Brain pericyte (primary cell): Measurements from ENCODE around the gene MRPL45.
A peak's percentile ranks its signal among the peaks of the same experiment; 100 is the strongest.

ENCODE experiments used
- DNase-seq: peaks from one replicate; pipeline ENCODE4 v3.0.0-alpha.2; 2012; ENCODE audit warnings: low read depth, low spot score

MRPL45 gene

GRCh38 chr17:38349097-38349730, 52.2 kb downstream of the MRPL45 start:
- peak; percentile 46 for DNase-seq

DNA sequence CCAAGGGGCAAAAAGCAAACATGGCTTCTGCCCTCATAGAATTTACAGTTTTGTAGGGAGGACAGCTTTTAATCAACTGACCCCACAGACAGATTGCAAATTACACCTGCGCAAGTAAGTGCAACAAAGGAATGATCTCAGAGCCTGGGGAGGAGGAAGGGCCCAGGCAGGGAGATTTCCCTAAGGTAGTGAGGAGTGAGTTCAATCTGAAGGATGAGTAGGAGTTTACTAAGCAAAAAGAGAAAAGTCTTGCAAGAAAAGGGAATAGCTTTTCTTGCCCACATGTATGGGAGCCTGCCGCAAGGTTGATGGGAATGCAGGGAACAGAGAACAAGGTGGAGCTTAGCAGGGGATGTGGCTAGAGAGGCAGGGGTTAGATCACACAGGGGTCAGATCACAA, 53.1 kb downstream of the MRPL45 start:
- no peak for DNase-seq

GRCh38 chr17:38351412-38352222, 54.6 kb downstream of the MRPL45 start, which contains the start of gene SOCS7:
TSS of gene SOCS7 (plus strand) at chr17:38351844. CDS start at chr17:38352053, 209 bp downstream.
- DNase-seq, result peak; percentile 57

GRCh38 chr17:38352245-38353085, 55.5 kb downstream of the MRPL45 start:
- no peak for DNase-seq

DNA sequence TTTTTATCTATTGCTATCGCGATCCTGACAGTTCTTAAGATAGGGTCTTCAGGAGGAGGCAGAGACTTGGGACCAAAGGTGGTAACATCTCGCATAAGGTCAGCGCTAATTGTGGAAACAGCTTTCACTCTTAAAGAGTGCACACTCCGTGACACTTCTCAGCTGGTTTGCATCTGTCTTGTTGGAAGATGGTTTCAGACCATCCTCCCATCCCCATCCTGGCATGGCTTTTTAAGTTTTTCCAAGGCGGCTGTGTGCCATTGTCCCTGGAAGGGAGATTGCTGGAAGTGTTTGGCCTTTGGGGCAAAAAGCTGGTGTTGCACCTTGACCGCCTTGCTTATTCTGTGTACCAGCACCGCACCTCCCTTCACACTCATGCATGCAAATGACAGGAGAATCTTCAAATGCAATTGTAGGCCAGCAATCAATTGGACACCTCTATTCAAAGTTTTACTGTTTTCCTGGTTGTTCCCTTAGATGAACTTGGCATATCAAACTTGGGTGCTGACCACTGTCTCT, 56.2 kb downstream of the MRPL45 start:
- DNase-seq, result no peak

DNA sequence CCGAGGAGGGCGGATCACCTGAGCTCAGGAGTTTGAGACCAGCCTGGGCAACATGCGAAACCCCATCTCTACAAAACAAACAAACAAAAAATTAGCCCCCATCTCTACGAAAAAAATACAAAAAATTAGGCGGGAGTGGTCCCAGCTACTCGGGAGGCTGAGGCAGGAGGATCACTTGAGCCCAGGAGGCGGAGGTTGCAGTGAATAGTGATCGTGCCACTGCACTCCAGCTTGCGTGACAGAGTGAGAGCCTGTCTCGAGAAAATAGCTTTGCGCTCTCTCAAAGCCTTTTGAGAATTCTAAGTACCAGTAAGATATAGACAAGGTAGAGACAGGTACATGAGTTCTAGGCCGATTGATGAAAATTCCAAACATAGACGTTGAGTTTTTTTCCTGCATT, 56.7 kb downstream of the MRPL45 start:
- no peak for DNase-seq

GRCh38 chr17:38354466-38354865, 57.5 kb downstream of the MRPL45 start:
- no peak for DNase-seq

GRCh38 chr17:38355251-38355650, 58.3 kb downstream of the MRPL45 start:
- DNase-seq, result no peak

DNA sequence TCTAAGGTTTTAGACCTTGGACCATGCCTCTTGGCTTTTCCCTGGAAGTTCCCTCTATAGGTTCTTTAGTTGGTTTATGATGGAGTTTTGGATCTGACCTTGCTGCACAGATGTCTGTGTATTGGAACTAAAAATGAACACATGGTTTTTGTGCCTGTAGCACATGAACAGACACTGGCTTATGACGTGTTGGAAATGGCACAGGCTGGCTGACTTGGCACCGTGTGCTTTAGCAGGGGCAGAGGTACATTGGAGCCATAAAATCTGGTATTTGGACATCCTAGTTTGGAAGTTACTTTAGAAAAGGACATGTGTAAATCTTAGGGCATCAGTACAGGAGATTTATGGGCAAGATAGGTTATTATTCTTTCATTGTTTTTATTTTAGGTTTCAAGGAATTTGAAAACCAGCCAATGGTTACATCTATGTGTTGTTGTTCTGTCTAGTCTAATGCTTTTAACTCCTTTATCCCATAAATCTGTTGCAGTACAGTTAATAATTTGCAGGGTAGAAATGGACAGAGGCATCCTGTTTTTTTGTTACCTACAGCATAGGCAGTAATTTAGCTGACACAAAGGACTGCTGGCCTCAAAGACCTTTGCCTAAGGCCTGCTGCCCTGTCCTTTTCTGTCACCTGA, 60.6 kb downstream of the MRPL45 start:
- no peak for DNase-seq

GRCh38 chr17:38358586-38359513, 61.9 kb downstream of the MRPL45 start:
- no peak for DNase-seq

- DNase-seq, result no peak
Measured at GRCh38 chr17:38361694-38362465, 64.9 kb downstream of the MRPL45 start.

- no peak for DNase-seq
Measured at GRCh38 chr17:38363016-38363415, 66.0 kb downstream of the MRPL45 start.

- no peak for DNase-seq
Measured at GRCh38 chr17:38364741-38365140, 67.8 kb downstream of the MRPL45 start.

- DNase-seq, result no peak
Measured at GRCh38 chr17:38369124-38369886, 72.3 kb downstream of the MRPL45 start.
